Activated B cell treated with CpG ODN at 0.5 μM for 24 hours (primary cell): ENCODE measurements around the gene CADM2. TPM values are rescaled to one million over a fixed set of nuclear protein-coding genes. Genes with fewer than 3 reads are reported as not detected.
"Not testable (repeated sequence)": the region's sequence is repeated elsewhere in the genome, so short reads cannot be mapped to it uniquely, and the experiment has no call there.

Experiments
- ATAC-seq: fragments of 200-7000 bp; cut with Tn5 transposase; one replicate; pipeline ENCODE4 v1.10.0; 2021; ENCODE audit warnings: low read depth, mild to moderate bottlenecking, moderate library complexity
- CTCF ChIA-PET: fragments of 350-600 bp; sonication (Branson Sonifier 250); formaldehyde crosslinking; loops from one replicate; lab custom pipeline; 2021; ENCODE audit warnings: antibody characterized with exemption; lab: Charles Lee
- POLR2A ChIA-PET: fragments of 350-600 bp; sonication (Branson Sonifier 250); formaldehyde crosslinking; loops from one replicate; lab custom pipeline; 2021; ENCODE audit warnings: antibody characterized with exemption; lab: Charles Lee
- DNase-seq: peaks from one replicate; pipeline ENCODE4 v3.0.0; 2022
- H3K27ac Mint-ChIP-seq: one replicate; pipeline ENCODE4 v1.8.0; 2020; ENCODE audit warnings: mixed read lengths
- H3K27me3 Mint-ChIP-seq: one replicate; pipeline ENCODE4 v1.8.0; 2021; ENCODE audit warnings: mixed read lengths
- H3K36me3 Mint-ChIP-seq: one replicate; pipeline ENCODE4 v1.8.0; 2021; ENCODE audit warnings: low read depth, mixed read lengths
- H3K4me1 Mint-ChIP-seq: one replicate; pipeline ENCODE4 v1.8.0; 2021; ENCODE audit warnings: mixed read lengths
- H3K4me3 Mint-ChIP-seq: one replicate; pipeline ENCODE4 v1.8.0; 2020; ENCODE audit warnings: mild to moderate bottlenecking, mixed read lengths
- H3K9me3 Mint-ChIP-seq: one replicate; pipeline ENCODE4 v1.8.0; 2020; ENCODE audit warnings: mixed read lengths
- intact Hi-C: fragments of 100-400 bp; cut with micrococcal nuclease; formaldehyde crosslinking; loops from one replicate; pipeline ENCODE4 v1.15.1; 2024
- total RNA-seq: library from RNA; stranded (reverse); gene quantifications from 2 replicates; pipeline ENCODE4 v1.2.3, GENCODE V29; 2022
- TF ChIP-seq, protein P1 (sequence below): fragments of 200-600 bp; IDR thresholded peaks from one replicate; pipeline ENCODE4 v1.8.0; 2022; ENCODE audit warnings: antibody characterized with exemption, mild to moderate bottlenecking

Gene CADM2
- total RNA-seq, 1 donor from 2014 or later = not detected

DNA sequence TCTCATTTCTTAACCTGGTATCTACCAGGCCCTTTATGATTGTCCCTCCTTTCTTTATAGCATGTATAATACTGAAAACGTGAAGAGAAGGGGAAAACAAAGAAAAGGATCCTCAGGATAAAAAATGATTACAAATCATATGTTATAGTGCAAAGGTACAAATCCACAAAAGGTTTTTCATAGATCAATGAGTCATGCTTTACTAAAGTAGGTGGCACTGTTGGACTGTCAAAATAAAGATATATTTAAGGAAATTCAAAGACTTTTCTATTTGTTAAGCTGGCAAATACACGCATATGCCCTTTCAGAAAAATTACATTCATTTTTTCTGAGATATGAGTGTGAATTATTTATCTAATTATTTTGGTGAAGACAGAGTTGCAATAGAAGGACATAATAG is 151.6 kb downstream of the CADM2 start:
- H3K27me3 Mint-ChIP-seq = no peaks in the 10 kb centered on the region
- peaks cover 2% of the 10 kb centered on the region for H3K9me3 Mint-ChIP-seq
- H3K36me3 Mint-ChIP-seq = no peaks in the 10 kb centered on the region
- POLR2A ChIA-PET = no interaction called here
- TF ChIP-seq, protein P1, sequence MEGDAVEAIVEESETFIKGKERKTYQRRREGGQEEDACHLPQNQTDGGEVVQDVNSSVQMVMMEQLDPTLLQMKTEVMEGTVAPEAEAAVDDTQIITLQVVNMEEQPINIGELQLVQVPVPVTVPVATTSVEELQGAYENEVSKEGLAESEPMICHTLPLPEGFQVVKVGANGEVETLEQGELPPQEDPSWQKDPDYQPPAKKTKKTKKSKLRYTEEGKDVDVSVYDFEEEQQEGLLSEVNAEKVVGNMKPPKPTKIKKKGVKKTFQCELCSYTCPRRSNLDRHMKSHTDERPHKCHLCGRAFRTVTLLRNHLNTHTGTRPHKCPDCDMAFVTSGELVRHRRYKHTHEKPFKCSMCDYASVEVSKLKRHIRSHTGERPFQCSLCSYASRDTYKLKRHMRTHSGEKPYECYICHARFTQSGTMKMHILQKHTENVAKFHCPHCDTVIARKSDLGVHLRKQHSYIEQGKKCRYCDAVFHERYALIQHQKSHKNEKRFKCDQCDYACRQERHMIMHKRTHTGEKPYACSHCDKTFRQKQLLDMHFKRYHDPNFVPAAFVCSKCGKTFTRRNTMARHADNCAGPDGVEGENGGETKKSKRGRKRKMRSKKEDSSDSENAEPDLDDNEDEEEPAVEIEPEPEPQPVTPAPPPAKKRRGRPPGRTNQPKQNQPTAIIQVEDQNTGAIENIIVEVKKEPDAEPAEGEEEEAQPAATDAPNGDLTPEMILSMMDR = no peak
- no peaks in the 10 kb centered on the region for H3K4me1 Mint-ChIP-seq
- intact Hi-C loops = no loop called here
- ATAC-seq (no peak), DNase-seq (no peak)
- CTCF ChIA-PET = no interaction called here
- H3K4me3 Mint-ChIP-seq = no peak overlapping the region
- no peak overlapping the region for H3K27ac Mint-ChIP-seq

DNA sequence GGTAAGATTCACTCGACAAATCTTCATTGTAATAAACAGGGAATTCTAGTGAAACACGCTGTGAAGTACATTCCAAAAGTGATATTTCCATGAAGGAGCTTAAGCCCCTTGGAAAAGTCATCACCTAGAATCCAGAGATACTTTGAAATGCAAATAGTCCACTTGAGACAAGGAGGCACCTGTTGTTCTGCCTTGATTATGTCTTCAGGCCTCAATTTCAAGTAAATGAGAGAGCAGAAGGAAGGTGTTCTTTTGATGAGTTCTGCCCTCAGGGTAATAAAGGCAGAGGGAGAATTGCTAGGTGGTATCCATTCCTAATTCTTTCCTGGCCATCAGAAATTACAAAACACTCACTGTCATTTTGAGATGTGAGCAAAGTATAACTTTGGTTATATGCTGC is 162.1 kb downstream of the CADM2 start:
- intact Hi-C loops = no loop called here
- POLR2A ChIA-PET = no interaction called here
- no peaks in the 10 kb centered on the region for H3K27me3 Mint-ChIP-seq
- DNase-seq (no peak), ATAC-seq (no peak)
- no peaks in the 10 kb centered on the region for H3K4me1 Mint-ChIP-seq
- H3K27ac Mint-ChIP-seq = no peak overlapping the region
- no peaks in the 10 kb centered on the region for H3K36me3 Mint-ChIP-seq
- H3K9me3 Mint-ChIP-seq = peaks cover 12% of the 10 kb centered on the region
- H3K4me3 Mint-ChIP-seq = no peak overlapping the region
- TF ChIP-seq, protein P1 = no peak
- CTCF ChIA-PET = no interaction called here

DNA sequence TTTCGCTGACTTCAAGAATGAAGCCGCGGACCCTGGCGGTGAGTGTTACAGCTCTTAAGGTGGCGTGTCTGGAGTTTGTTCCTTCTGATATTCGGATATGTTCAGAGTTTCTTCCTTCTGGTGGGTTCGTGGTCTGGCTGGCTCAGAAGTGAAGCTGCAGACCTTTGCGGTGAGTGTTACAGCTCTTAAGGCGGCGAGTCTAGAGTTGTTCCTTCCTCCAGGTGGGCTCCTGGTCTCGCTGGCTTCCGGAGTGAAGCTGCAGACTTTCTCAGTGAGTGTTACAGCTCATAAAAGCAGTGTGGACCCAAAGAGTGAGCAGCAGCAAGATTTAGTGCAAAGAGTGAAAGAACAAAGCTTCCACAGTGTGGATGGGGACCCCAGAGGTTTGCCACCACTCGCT is 174.1 kb downstream of the CADM2 start:
- POLR2A ChIA-PET, H3K4me1 Mint-ChIP-seq, intact Hi-C loops, H3K27ac Mint-ChIP-seq, ATAC-seq, H3K4me3 Mint-ChIP-seq, DNase-seq, CTCF ChIA-PET, H3K9me3 Mint-ChIP-seq, H3K36me3 Mint-ChIP-seq, H3K27me3 Mint-ChIP-seq: not testable (repeated sequence)

DNA sequence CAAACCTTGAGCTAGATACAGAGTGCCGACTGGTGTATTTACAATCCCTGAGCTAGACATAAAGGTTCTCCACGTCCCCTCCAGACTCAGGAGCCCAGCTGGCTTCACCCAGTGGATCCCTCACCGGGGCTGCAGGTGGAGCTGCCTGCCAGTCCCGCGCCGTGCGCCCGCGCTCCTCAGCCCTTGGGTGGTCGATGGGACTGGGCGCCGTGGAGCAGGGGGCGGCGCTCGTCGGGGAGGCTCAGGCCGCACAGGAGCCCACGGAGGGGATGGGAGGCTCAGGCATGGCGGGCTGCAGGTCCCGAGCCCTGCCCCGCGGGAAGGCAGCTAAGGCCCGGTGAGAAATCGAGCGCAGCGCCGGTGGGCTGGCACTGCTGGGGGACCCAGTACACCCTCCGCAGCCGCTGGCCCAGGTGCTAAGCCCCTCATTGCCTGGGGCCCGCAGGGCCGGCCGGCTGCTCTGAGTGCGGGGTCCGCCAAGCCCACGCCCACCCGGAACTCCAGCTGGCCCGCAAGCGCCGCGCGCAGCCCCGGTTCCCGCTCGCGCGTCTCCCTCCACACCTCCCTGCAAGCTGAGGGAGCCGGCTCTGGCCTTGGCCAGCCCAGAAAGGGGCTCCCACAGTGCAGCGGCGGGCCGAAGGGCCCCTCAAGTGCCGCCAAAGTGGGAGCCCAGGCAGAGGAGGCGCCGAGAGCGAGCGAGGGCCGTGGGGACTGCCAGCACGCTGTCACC is 175.1 kb downstream of the CADM2 start:
- H3K9me3 Mint-ChIP-seq, H3K27ac Mint-ChIP-seq, ATAC-seq, H3K27me3 Mint-ChIP-seq, DNase-seq, H3K4me3 Mint-ChIP-seq, H3K4me1 Mint-ChIP-seq, H3K36me3 Mint-ChIP-seq, intact Hi-C loops, CTCF ChIA-PET, POLR2A ChIA-PET: not testable (repeated sequence)

DNA sequence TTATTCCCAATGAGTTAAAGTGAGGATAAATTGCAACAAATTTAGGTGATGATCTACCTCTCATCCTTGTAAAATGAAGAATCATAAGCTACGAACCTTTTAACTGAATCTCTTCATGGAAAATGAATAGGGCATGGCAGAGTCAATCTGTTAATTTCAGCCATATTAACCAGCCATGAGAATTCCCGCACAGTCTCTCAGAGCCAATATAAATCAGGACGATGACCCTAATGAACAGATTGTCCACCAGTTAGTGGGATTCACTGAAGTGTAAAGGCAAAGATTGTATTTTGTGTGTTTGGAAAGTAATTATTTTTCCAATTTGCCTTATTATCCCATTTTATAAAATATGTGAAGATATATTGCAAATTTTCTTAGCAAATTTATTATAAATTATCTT is 183.8 kb downstream of the CADM2 start:
- Mint-ChIP-seq H3K36me3 (no peaks in the 10 kb centered on the region), H3K27me3 (no peaks in the 10 kb centered on the region), H3K27ac (no peak overlapping the region), H3K9me3 (peaks cover 2% of the 10 kb centered on the region), H3K4me1 (no peaks in the 10 kb centered on the region), H3K4me3 (no peak overlapping the region)
- ATAC-seq (no peak), DNase-seq (no peak)
- CTCF ChIA-PET = no interaction called here
- TF ChIP-seq, protein P1 = no peak
- POLR2A ChIA-PET = no interaction called here
- intact Hi-C loops = no loop called here

DNA sequence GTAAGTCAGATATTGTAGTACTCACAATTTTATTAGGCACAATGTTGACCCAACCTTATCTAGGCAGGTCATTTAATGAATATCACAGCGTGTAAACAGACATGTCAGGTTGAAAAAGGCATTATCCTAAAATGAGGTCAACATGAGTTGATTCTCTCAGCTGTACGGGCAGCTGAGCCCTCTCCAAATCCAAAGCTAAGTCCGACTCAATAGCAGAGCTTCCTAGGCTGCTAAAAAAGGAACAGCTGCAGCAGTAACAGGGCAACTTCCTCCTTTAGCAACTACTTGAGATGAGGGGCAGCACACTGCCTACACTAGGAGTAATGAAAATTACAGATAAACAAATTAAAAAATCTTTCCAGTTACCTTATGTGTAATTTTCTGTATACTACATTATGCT is 189.2 kb downstream of the CADM2 start:
- CTCF ChIA-PET = no interaction called here
- Mint-ChIP-seq H3K4me1 (no peaks in the 10 kb centered on the region), H3K27ac (no peak overlapping the region)

More for the DNA sequence above, 189.2 kb downstream of the CADM2 start:
- TF ChIP-seq, protein P1 = no peak
- intact Hi-C loops = no loop called here
- POLR2A ChIA-PET = no interaction called here
- Mint-ChIP-seq H3K9me3 (peaks cover 6% of the 10 kb centered on the region), H3K36me3 (no peaks in the 10 kb centered on the region), H3K4me3 (no peak overlapping the region), H3K27me3 (no peaks in the 10 kb centered on the region)
- DNase-seq (no peak), ATAC-seq (no peak)
